A549 treated with RU486 at 1 μM for 4 hours (cell line): ENCODE results near the gene TRMT10B. TPM values are rescaled to one million over a fixed set of nuclear protein-coding genes. Genes with fewer than 3 reads are reported as not detected.

ENCODE experiments used
- total RNA-seq: library from RNA; stranded (reverse); fragments of 200-300 nt; extraction: Qiagen RNA extraction; gene quantifications from 5 replicates; pipeline ENCODE4 v1.2.3, GENCODE V29; 2022; ENCODE audit warnings: low read depth

Gene TRMT10B, protein sequence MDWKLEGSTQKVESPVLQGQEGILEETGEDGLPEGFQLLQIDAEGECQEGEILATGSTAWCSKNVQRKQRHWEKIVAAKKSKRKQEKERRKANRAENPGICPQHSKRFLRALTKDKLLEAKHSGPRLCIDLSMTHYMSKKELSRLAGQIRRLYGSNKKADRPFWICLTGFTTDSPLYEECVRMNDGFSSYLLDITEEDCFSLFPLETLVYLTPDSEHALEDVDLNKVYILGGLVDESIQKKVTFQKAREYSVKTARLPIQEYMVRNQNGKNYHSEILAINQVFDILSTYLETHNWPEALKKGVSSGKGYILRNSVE
- 4.8 to 6.3 TPM (median 5.6 TPM) in 5 replicates for total RNA-seq

GRCh38 chr9:37753489-37754190 is at the start of gene TRMT10B:
TSS of gene TRMT10B (plus strand) at chr9:37753805. CDS start at chr9:37761932, 8,127 bp downstream.

GRCh38 chr9:37784616-37785483 is 31.2 kb downstream of the TRMT10B start, which contains the start of gene EXOSC3:
TSS of gene EXOSC3 (minus strand) at chr9:37785064. CDS start at chr9:37785044, 20 bp downstream.

DNA sequence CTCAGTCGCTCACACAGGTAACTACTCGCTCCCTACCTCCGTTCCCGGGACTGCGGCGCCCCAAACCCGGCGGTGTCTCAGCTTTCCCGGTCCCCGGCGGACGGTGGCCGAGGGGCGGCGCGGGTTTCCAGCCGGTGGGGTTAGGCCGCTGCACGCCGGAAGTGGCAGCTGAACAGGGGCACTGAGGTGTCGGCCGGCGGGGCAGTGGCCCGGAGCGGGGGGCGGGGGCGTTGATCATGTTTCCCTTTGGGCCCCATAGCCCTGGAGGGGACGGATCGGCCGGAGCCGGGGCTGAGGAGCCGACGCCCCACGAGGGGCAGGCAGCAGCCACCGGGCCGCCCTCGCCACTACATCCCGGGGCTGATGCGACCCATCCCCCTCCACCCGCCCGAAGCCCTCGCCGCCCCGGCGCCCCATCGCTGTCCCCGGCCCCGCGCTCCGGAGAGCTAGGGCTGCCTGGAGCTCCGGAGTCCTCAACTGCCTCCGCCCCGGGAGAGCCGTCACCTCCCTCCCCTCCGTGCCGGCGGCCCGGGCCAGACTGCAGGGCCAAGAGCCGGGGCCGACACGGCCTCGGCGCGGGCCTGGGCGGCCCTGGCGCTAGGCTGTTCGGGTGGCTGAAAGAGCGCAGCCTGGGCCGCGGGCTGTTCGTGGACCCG is 47.2 kb downstream of the TRMT10B start, which contains the start of gene DCAF10:
Gene DCAF10, plus strand, starts transcription at position 167 of the 656 bp plus-strand sequence. Its CDS starts 70 bp downstream, at position 237.

Other genes starting within 250 kb of the TRMT10B start
- 6.5 to 8.4 TPM (median 7.1 TPM) in 5 replicates for gene FBXO10, start 177.4 kb upstream of the TRMT10B start, total RNA-seq
- gene TOMM5, start 161.2 kb upstream of the TRMT10B start, total RNA-seq: 282 to 354 TPM (median 324 TPM) in 5 replicates
- 0.03 to 0.05 TPM in 2 of 5 replicates, not detected in the others for gene FRMPD1, start 102.9 kb upstream of the TRMT10B start, total RNA-seq
- gene EXOSC3, start 31.3 kb downstream of the TRMT10B start, total RNA-seq: 73.4 to 93.7 TPM (median 85.5 TPM) in 5 replicates
- gene DCAF10, start 47.0 kb downstream of the TRMT10B start, total RNA-seq: 10.8 to 14.2 TPM (median 11.7 TPM) in 5 replicates
- 16.4 to 20.3 TPM (median 18.8 TPM) in 5 replicates for gene SLC25A51, start 150.3 kb downstream of the TRMT10B start, total RNA-seq